Astrocyte of the cerebellum (primary cell): ENCODE measurements around the gene OVCH2.

Experiments used
- DNase-seq: peaks from one replicate; pipeline ENCODE4 v3.0.0-alpha.2; 2011; ENCODE audit warnings: low read depth
- H3K4me3 ChIP-seq: 2 replicates; pipeline ENCODE4 v1.5.1; 2011; ENCODE audit warnings: mild to moderate bottlenecking, low read depth, low read length, moderate library complexity
- in situ Hi-C: cut with HindIII; loops from 2 replicates; pipeline ENCODE4 v1.10.0; 2017; ENCODE audit warnings: low sequenced_read_pairs
- TF ChIP-seq, protein P1 (sequence below): IDR thresholded peaks from 2 replicates; pipeline ENCODE4 v1.5.1; 2012; ENCODE audit warnings: low read length, low read depth, moderate library complexity, mild to moderate bottlenecking; ENCODE audit errors: missing control alignments

OVCH2 gene

DNA sequence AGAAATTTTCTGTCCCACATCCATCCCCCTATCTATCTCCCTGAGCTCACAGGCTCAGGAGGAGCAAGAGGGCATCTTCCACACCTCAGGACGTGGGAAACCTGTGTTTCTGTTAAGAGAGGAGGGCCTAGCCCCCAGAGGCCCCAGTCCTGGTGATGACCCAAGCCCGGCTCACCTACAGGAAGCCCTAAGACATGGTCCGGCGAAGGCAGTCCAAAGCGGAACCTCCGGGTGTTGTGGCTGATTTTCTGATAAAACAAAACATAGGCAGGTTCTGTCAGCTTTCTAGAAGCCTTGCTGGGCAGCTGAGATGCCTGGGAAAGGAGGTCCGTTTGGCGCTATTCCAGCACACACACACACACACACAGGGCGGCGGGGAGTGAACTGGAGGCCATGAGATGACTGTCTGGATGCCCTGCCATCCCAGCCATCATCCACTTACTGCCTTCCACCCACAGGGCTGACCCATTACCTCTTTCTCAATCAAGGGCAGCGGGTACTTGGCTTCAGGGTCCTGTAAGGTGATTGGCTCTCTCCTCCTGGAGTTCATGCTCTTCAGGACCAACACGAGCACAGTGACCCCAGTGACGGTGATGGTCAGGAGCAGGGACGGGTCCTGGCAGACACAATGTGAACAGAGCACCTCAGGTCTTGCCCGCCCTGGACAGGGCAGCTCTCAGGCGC, 33.9 kb downstream of the OVCH2 start:
- no peak overlapping the region for H3K4me3 ChIP-seq
- DNase-seq: no peak
- in situ Hi-C loops: loop anchor here (25.0 kb wide), 1 partner anchor 110 kb away; no protein-coding TSS in a partner anchor
- TF ChIP-seq, protein P1, sequence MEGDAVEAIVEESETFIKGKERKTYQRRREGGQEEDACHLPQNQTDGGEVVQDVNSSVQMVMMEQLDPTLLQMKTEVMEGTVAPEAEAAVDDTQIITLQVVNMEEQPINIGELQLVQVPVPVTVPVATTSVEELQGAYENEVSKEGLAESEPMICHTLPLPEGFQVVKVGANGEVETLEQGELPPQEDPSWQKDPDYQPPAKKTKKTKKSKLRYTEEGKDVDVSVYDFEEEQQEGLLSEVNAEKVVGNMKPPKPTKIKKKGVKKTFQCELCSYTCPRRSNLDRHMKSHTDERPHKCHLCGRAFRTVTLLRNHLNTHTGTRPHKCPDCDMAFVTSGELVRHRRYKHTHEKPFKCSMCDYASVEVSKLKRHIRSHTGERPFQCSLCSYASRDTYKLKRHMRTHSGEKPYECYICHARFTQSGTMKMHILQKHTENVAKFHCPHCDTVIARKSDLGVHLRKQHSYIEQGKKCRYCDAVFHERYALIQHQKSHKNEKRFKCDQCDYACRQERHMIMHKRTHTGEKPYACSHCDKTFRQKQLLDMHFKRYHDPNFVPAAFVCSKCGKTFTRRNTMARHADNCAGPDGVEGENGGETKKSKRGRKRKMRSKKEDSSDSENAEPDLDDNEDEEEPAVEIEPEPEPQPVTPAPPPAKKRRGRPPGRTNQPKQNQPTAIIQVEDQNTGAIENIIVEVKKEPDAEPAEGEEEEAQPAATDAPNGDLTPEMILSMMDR: no peak

DNA sequence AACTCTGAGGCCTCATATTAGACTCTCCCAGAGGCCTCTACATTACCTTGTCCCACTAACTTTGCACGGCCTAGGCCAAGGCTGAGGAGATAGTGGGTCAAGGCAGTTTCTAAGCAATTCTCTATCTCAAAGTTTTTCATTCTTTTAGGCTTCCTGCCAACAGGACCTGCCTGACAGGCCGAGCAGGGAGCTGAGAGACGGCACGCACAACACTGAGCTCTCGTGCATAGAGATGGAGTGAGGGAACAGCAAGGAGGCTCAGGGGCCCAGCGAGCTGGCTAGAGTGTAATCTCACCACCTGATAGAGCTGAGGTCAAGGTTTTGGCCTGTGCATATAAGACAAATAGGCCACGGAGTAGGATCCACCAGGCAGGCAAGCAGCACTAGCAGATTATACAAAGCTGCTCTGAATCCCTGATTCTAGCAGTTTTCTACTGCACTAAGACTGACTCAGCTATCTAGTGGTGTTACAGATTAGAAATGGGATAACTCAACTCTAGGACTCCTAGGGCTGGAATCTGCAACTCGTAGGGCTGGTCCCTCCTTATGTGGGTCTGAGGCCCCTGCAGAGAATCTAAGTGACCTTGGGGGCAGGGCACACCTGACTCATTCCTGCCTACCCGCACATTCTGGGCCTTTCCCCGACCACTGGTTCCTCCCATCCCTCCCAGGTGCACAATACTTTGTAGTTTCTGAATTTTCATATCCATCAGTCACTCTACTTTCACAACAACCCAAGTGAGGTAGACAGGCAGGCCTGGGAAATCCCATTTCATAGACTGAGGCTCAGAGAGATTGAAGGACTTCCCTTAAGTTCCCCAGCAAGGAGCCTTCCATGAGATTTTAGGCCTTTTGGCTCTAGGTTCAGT, 34.7 kb downstream of the OVCH2 start:
- in situ Hi-C loops: loop anchor here (25.0 kb wide), 1 partner anchor 109 kb away; no protein-coding TSS in a partner anchor
- TF ChIP-seq, protein P1: no peak
- DNase-seq: no peak
- no peak overlapping the region for H3K4me3 ChIP-seq

DNA sequence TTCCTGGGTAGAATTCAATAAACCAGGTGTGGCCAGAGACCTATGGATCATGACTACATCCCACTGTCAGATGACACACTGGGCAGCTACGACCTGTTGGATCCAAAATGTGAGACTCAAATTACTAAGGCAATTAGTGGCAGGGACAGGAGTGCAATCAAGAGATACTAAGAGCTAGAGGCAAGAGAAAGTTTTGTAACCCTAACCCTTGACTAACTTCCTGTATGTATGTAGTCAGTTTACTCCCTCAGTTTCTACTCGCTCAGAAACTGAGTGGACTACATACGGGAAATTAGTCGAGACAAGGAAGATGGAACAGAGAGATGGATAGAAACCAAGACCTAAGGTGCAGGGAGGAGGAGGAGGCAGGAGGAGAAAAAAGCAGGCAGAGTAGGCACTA, 35.6 kb downstream of the OVCH2 start:
- no peak overlapping the region for H3K4me3 ChIP-seq
- TF ChIP-seq, protein P1: no peak
- no peak for DNase-seq
- in situ Hi-C loops: loop anchor here (25.0 kb wide), 1 partner anchor 108 kb away; no protein-coding TSS in a partner anchor

DNA sequence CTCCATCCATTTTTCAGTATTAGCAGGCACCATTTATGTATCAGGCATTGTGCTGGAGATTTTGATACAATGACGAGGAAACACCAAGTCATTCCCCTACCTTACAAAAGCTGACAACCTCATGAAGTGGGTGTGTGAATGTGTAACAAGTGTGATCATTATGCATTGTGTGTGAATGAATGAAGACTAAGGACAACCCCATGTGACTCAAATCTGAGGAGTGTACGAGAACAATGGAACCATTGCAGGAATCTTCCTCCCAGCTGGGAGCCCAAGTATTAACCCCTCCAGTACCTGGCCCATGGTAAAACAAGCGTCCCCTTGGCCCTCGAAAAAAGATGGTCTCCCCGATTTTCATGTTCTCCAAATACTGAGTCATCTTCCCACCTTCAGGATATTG, 37.4 kb downstream of the OVCH2 start:
- DNase-seq: no peak
- TF ChIP-seq, protein P1: no peak
- H3K4me3 ChIP-seq: no peak overlapping the region
- in situ Hi-C loops: loop anchor here (25.0 kb wide), 1 partner anchor 107 kb away; no protein-coding TSS in a partner anchor

DNA sequence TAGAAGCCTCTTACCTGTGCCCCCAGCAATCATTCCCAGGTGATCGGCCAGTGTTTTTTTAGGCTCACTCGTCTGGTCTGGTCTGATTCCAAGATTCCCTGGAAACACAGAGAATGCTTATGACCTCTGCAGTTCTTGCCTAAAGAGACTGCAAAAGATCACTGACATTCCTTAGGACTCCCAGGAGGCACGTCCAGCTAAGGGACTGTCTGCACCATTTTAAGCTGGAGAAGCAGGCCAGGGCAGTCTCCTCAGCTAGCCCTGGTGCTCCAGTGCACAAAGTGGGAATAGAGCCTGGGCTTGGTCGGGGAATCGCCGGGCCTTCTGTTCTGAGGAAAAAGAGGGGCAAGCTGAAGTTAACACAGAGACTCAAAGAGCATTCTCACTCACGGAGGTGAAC, 37.8 kb downstream of the OVCH2 start:
- TF ChIP-seq, protein P1: no peak
- no peak overlapping the region for H3K4me3 ChIP-seq
- DNase-seq: no peak
- in situ Hi-C loops: loop anchor here (25.0 kb wide), 1 partner anchor 106 kb away; no protein-coding TSS in a partner anchor

DNA sequence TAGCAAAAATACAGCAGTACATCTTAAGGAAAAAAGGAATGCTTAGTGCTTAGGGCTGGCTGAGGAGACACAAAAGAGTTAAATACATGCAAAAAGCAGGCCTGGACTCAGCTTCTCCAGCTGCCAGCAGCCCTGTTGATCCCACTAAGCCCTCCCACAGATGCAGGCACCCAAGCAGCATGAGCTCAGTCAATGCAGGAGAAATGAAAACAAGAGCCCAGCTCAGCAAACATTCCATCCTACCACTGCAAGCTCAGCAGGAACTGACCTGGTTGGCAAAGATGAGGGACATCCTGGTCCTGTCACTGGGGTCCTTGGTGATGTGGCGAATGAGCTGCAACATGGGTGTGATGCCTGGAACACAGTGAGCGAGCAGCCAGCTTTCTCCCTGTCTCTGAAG, 38.8 kb downstream of the OVCH2 start:
- in situ Hi-C loops: loop anchor here (25.0 kb wide), 1 partner anchor 105 kb away; no protein-coding TSS in a partner anchor
- DNase-seq: no peak

More for the DNA sequence above, 38.8 kb downstream of the OVCH2 start:
- H3K4me3 ChIP-seq: no peak overlapping the region
- TF ChIP-seq, protein P1: no peak
